ENCODE measurements around the gene FGF1. TPM values are rescaled to one million over a fixed set of nuclear protein-coding genes. Genes with fewer than 3 reads are reported as not detected.

Gene FGF1
- total and polyA plus RNA-seq, 11 donors, result 8.7 to 74.7 (median 49.0) TPM

- peaks cover 0 to 3% (median 0%) of the 10 kb centered on the region in 9 donors for H3K27me3 ChIP-seq
- H3K4me3 ChIP-seq, result no peak overlapping the region
- ATAC-seq (peak; percentile 27 to 59 (median 54)), DNase-seq (peak in 2 of 5 donors; percentile 40 to 41)
- peaks cover 0 to 54% (median 15%) of the 10 kb centered on the region in 12 donors for H3K4me1 ChIP-seq
- H3K27ac ChIP-seq, result peak overlapping the region in 7 of 12 donors; percentile 6 to 54 (median 27)
- 41 to 55% (median 45%) methylated on average over 5 of the region's 5 CpGs for WGBS, 4 donors
- TF ChIP-seq CTCF (IDR thresholded peaks at IDR 0.05) (no peak), POLR2A (IDR thresholded peaks at IDR 0.05) (no peak)
- intact Hi-C loops (cut with DNase I), result no loop called here
- peaks cover 0 to 11% (median 0%) of the 10 kb centered on the region in 9 donors for H3K36me3 ChIP-seq
- H3K9me3 ChIP-seq, result no peaks in the 10 kb centered on the region
Observed at GRCh38 chr5:142605611-142606010, 80.3 kb downstream of the FGF1 start.

GRCh38 chr5:142602720-142603245 lies 83.1 kb downstream of the FGF1 start:
- no peak overlapping the region for H3K4me3 ChIP-seq
- TF ChIP-seq CTCF (IDR thresholded peaks at IDR 0.05), result no peak
- no peak for TF ChIP-seq POLR2A (IDR thresholded peaks at IDR 0.05)
- H3K36me3 ChIP-seq, result peaks cover 0 to 4% (median 0%) of the 10 kb centered on the region in 9 donors
- H3K9me3 ChIP-seq, result no peaks in the 10 kb centered on the region
- peaks cover 0 to 62% (median 23%) of the 10 kb centered on the region in 12 donors for H3K4me1 ChIP-seq
- peaks cover 0 to 3% (median 0%) of the 10 kb centered on the region in 9 donors for H3K27me3 ChIP-seq
- ATAC-seq (no peak), DNase-seq (no peak)
- intact Hi-C loops (cut with DNase I), result loop anchor here in 1 of 10 donors (5.0 kb wide), 1 partner anchor 40 kb away; no protein-coding TSS in a partner anchor
- H3K27ac ChIP-seq, result peak overlapping the region in 7 of 12 donors; percentile 3 to 78 (median 27)
- 72 to 84% (median 73%) methylated on average over 4 of the region's 4 CpGs for WGBS, 4 donors

GRCh38 chr5:142601432-142601831 lies 84.5 kb downstream of the FGF1 start:
- Histone ChIP-seq H3K27me3 (peaks cover 0 to 3% (median 0%) of the 10 kb centered on the region in 9 donors), H3K27ac (peak overlapping the region; percentile 42 to 87 (median 63)), H3K9me3 (no peaks in the 10 kb centered on the region), H3K4me3 (no peak overlapping the region), H3K4me1 (peaks cover 0 to 57% (median 24%) of the 10 kb centered on the region in 12 donors), H3K36me3 (no peaks in the 10 kb centered on the region)
- no peak for DNase-seq
- no peak for ATAC-seq
- intact Hi-C loops (cut with DNase I), result loop anchor here in 1 of 10 donors (5.0 kb wide), 1 partner anchor 39 kb away; no protein-coding TSS in a partner anchor
- WGBS, 4 donors, result 89 to 93% (median 92%) methylated on average over 3 of the region's 3 CpGs
- peak in 1 of 12 donors; percentile 9 for TF ChIP-seq CTCF (IDR thresholded peaks at IDR 0.05)
- no peak for TF ChIP-seq POLR2A (IDR thresholded peaks at IDR 0.05)

GRCh38 chr5:142600611-142601358 lies 85.1 kb downstream of the FGF1 start:
- Histone ChIP-seq H3K27me3 (peaks cover 0 to 3% (median 0%) of the 10 kb centered on the region in 9 donors), H3K9me3 (no peaks in the 10 kb centered on the region), H3K27ac (peak overlapping the region; percentile 42 to 87 (median 63)), H3K4me1 (peaks cover 0 to 51% (median 24%) of the 10 kb centered on the region in 12 donors), H3K4me3 (peak overlapping the region in 10 of 12 donors; percentile 3 to 41 (median 29)), H3K36me3 (no peaks in the 10 kb centered on the region)
- TF ChIP-seq POLR2A (IDR thresholded peaks at IDR 0.05), result no peak
- no peak for TF ChIP-seq CTCF (IDR thresholded peaks at IDR 0.05)
- intact Hi-C loops (cut with DNase I), result loop anchor here in 1 of 10 donors (5.0 kb wide), 1 partner anchor 38 kb away; no protein-coding TSS in a partner anchor
- 13 to 25% (median 15%) methylated on average over 20 of the region's 20 CpGs for WGBS, 4 donors
- ATAC-seq, result peak; percentile 83 to 92 (median 86)
- peak; percentile 63 to 78 (median 71) for DNase-seq

Data from heart left ventricle (tissue), 16 donors.